Measurements from ENCODE around the gene ERGIC1.

Gene ERGIC1

GRCh38 chr5:172819569-172819968 lies 14.5 kb upstream of the ERGIC1 start:
- Histone ChIP-seq H3K27me3 (ENCODE audit: control insufficient read depth, insufficient read depth, low read length) (no peaks in the 10 kb centered on the region), H3K4me1 (ENCODE audit: control insufficient read depth, low read depth, low read length) (peaks cover 4% of the 10 kb centered on the region), H3K9ac (ENCODE audit: low read length) (no peak overlapping the region), H3K4me3 (ENCODE audit: low read length) (no peak overlapping the region), H3K27ac (ENCODE audit: low read length) (no peak overlapping the region), H3K36me3 (ENCODE audit: control insufficient read depth, low read depth, low read length) (no peaks in the 10 kb centered on the region), H3K9me3 (ENCODE audit: control insufficient read depth, low read depth, low read length) (no peaks in the 10 kb centered on the region)

DNA sequence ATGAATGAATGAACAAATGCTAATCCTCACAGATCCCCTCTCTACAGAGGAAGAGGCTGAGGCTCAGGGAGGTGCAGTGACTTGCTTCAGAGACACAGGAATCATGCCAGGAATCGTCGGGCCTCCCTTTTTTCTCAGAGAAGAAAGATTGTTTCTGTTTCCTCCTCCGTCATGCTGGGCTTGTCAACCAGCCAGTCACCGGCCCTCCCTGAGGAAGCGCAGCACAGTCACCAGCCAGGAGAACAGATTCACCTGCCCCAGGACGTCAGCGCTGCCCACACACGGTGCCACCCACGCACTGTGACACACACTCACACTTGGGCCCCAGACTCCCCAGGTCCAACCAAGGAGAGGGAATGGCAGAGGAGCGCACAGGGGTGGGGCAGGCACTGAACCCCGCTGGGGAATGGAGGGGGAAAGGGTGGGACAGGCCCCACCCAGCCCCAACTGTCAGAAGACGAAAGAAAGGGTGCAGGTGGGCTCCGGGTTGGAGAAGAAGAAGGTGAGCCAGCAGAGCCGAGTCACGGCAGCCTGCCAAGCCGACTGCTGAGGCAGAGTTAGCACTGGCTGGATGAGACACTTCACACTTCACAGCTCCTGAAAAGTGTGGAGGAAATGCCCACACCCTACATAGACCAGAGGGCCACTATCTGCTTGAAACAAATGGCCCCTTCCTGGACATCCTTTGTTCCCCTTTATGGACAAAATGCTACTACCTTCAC lies 13.8 kb upstream of the ERGIC1 start:
- H3K9ac ChIP-seq (ENCODE audit: low read length): no peak overlapping the region
- no peaks in the 10 kb centered on the region for H3K36me3 ChIP-seq (ENCODE audit: control insufficient read depth, low read depth, low read length)
- H3K27me3 ChIP-seq (ENCODE audit: control insufficient read depth, insufficient read depth, low read length): no peaks in the 10 kb centered on the region
- H3K4me1 ChIP-seq (ENCODE audit: control insufficient read depth, low read depth, low read length): peaks cover 4% of the 10 kb centered on the region
- H3K4me3 ChIP-seq (ENCODE audit: low read length): no peak overlapping the region
- no peak overlapping the region for H3K27ac ChIP-seq (ENCODE audit: low read length)
- H3K9me3 ChIP-seq (ENCODE audit: control insufficient read depth, low read depth, low read length): no peaks in the 10 kb centered on the region

- H3K9ac ChIP-seq (ENCODE audit: low read length): no peak overlapping the region
- no peak overlapping the region for H3K27ac ChIP-seq (ENCODE audit: low read length)
- no peaks in the 10 kb centered on the region for H3K36me3 ChIP-seq (ENCODE audit: control insufficient read depth, low read depth, low read length)
- no peaks in the 10 kb centered on the region for H3K27me3 ChIP-seq (ENCODE audit: control insufficient read depth, insufficient read depth, low read length)
- H3K4me1 ChIP-seq (ENCODE audit: control insufficient read depth, low read depth, low read length): peaks cover 4% of the 10 kb centered on the region
- no peaks in the 10 kb centered on the region for H3K9me3 ChIP-seq (ENCODE audit: control insufficient read depth, low read depth, low read length)
- H3K4me3 ChIP-seq (ENCODE audit: low read length): no peak overlapping the region
Measured at GRCh38 chr5:172821340-172821985, 12.6 kb upstream of the ERGIC1 start.

DNA sequence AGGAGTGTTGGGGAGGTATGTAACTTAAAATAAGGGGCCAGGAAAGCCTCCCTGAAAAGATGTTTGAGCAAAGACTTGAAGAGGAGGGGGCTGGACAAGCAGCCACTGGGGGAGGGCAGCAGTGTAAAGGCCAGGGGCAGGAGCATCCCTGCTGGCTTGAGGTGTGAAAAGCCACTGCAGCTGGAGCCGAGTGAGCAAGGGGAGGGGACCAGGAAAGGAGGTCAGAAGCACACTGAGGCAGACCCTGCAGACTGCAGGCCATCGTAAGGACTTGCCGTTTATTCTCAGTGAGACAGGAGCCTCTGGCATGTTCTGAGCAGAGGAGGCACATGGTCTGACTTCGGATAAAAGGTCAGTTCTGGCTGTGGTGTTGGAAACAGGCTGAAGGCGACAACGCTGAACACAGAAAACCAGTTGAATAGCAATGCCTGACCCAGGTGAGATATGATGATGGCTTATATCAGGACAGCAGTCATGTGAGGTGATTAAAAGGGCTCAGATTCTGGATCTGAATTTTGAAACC lies 10.2 kb upstream of the ERGIC1 start:
- H3K27ac ChIP-seq (ENCODE audit: low read length): no peak overlapping the region
- no peak overlapping the region for H3K9ac ChIP-seq (ENCODE audit: low read length)

GRCh38 chr5:172825610-172826204 lies 8.3 kb upstream of the ERGIC1 start:
- Histone ChIP-seq H3K27me3 (ENCODE audit: control insufficient read depth, insufficient read depth, low read length) (no peaks in the 10 kb centered on the region), H3K36me3 (ENCODE audit: control insufficient read depth, low read depth, low read length) (no peaks in the 10 kb centered on the region), H3K9me3 (ENCODE audit: control insufficient read depth, low read depth, low read length) (no peaks in the 10 kb centered on the region), H3K9ac (ENCODE audit: low read length) (no peak overlapping the region), H3K4me3 (ENCODE audit: low read length) (no peak overlapping the region), H3K27ac (ENCODE audit: low read length) (no peak overlapping the region), H3K4me1 (ENCODE audit: control insufficient read depth, low read depth, low read length) (peaks cover 11% of the 10 kb centered on the region)

More for the DNA sequence above, 10.2 kb upstream of the ERGIC1 start:
- Histone ChIP-seq H3K4me3 (ENCODE audit: low read length) (no peak overlapping the region), H3K27me3 (ENCODE audit: control insufficient read depth, insufficient read depth, low read length) (no peaks in the 10 kb centered on the region), H3K9me3 (ENCODE audit: control insufficient read depth, low read depth, low read length) (no peaks in the 10 kb centered on the region), H3K36me3 (ENCODE audit: control insufficient read depth, low read depth, low read length) (no peaks in the 10 kb centered on the region), H3K4me1 (ENCODE audit: control insufficient read depth, low read depth, low read length) (peaks cover 11% of the 10 kb centered on the region)

DNA sequence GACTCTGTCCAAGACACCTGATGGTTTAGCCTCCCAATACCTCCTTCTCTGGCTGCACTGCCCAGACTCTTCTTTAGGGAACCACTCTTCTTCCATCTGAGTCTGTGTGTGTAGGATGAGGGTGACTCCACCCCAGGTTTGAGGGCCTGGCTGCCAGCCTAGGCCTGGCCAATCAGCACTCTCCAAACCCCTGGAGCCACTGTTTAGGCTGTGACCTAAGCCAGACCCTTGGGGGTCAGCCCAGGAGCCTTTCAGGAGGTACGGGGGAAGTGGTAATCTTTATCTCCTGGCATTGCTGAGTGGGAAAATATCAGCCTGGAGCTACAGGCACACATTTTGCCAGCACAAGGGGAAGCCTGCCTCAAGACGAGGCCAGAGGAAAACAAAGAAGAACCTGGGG lies 6.2 kb upstream of the ERGIC1 start:
- Histone ChIP-seq H3K27me3 (ENCODE audit: control insufficient read depth, insufficient read depth, low read length) (no peaks in the 10 kb centered on the region), H3K9me3 (ENCODE audit: control insufficient read depth, low read depth, low read length) (no peaks in the 10 kb centered on the region), H3K36me3 (ENCODE audit: control insufficient read depth, low read depth, low read length) (no peaks in the 10 kb centered on the region), H3K27ac (ENCODE audit: low read length) (no peak overlapping the region), H3K4me1 (ENCODE audit: control insufficient read depth, low read depth, low read length) (peaks cover 18% of the 10 kb centered on the region), H3K9ac (ENCODE audit: low read length) (no peak overlapping the region), H3K4me3 (ENCODE audit: low read length) (no peak overlapping the region)

GRCh38 chr5:172828911-172829431 lies 5.1 kb upstream of the ERGIC1 start:
- H3K4me1 ChIP-seq (ENCODE audit: control insufficient read depth, low read depth, low read length): peaks cover 23% of the 10 kb centered on the region

DNA sequence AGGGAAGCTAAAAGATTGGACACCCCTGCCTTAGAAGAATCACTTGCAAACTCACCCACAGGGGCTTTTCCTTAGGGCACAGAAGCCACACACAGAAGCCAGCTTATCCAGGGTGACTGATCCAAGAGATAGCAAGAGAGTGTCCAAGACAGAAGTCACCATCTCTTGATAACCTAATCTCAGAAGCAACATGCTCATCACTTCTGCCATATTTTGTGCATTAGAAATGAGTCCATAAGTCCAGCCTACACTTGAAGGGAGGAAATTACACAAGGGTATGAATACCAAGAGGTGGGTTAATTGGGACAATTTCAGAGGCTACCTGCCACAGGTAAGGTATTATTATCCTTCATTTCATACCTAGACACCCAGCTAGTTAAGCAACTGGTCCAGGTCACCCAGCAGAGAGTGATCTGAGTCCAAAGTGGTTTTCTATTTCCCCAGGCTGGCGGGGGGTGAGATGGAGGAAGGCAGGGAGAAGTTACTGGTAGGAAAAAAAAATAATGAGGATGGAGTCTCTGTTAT lies 3.7 kb upstream of the ERGIC1 start:
- H3K27ac ChIP-seq (ENCODE audit: low read length): no peak overlapping the region
- H3K4me1 ChIP-seq (ENCODE audit: control insufficient read depth, low read depth, low read length): peaks cover 22% of the 10 kb centered on the region
- H3K36me3 ChIP-seq (ENCODE audit: control insufficient read depth, low read depth, low read length): no peaks in the 10 kb centered on the region
- H3K27me3 ChIP-seq (ENCODE audit: control insufficient read depth, insufficient read depth, low read length): no peaks in the 10 kb centered on the region
- no peak overlapping the region for H3K9ac ChIP-seq (ENCODE audit: low read length)
- H3K4me3 ChIP-seq (ENCODE audit: low read length): no peak overlapping the region
- H3K9me3 ChIP-seq (ENCODE audit: control insufficient read depth, low read depth, low read length): no peaks in the 10 kb centered on the region

More at GRCh38 chr5:172828911-172829431, 5.1 kb upstream of the ERGIC1 start:
- H3K9ac ChIP-seq (ENCODE audit: low read length): no peak overlapping the region
- no peak overlapping the region for H3K27ac ChIP-seq (ENCODE audit: low read length)
- no peak overlapping the region for H3K4me3 ChIP-seq (ENCODE audit: low read length)
- H3K36me3 ChIP-seq (ENCODE audit: control insufficient read depth, low read depth, low read length): no peaks in the 10 kb centered on the region
- H3K9me3 ChIP-seq (ENCODE audit: control insufficient read depth, low read depth, low read length): no peaks in the 10 kb centered on the region
- no peaks in the 10 kb centered on the region for H3K27me3 ChIP-seq (ENCODE audit: control insufficient read depth, insufficient read depth, low read length)

DNA sequence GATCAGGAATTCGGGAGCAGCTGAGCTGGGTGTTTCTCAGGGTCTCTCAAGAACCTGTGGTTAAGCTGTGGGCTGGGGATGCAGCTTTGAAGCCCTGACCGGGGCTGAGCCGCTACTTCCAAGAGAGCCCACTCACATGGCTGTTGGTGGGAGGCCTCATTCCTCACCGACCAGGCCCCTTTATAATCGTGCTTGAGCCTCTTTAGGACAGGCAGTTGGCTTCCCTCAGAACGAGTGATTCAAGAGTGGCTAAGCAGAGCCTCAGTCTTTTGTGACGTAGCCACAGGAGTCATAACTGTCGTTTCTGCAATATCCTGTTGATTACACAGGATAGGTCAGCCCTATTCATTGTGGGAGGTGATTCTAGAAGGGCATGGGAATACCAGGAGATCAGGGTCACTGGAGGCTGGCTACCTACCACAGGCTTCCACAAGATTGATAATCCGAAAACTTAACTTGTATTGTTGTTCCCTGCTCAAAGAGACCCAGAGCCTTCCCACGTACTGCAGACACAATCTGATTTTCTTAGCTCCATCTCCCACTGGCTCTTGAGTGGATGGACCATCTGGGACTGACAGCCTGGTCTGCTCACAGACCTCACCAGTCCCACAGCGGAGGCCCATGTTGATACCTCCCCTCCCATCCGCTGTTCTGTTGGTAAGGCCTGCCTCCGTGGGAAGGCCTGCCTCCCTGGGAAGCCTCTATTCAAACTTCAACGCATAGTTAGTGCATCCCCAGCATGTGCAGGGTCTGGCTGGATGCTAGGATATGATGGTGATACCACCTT lies 3.0 kb upstream of the ERGIC1 start:
- H3K27ac ChIP-seq (ENCODE audit: low read length): no peak overlapping the region
- H3K4me1 ChIP-seq (ENCODE audit: control insufficient read depth, low read depth, low read length): peaks cover 22% of the 10 kb centered on the region
- H3K27me3 ChIP-seq (ENCODE audit: control insufficient read depth, insufficient read depth, low read length): no peaks in the 10 kb centered on the region
- no peak overlapping the region for H3K9ac ChIP-seq (ENCODE audit: low read length)
- H3K36me3 ChIP-seq (ENCODE audit: control insufficient read depth, low read depth, low read length): no peaks in the 10 kb centered on the region
- H3K9me3 ChIP-seq (ENCODE audit: control insufficient read depth, low read depth, low read length): no peaks in the 10 kb centered on the region
- no peak overlapping the region for H3K4me3 ChIP-seq (ENCODE audit: low read length)

GRCh38 chr5:172832383-172833315 lies 1.4 kb upstream of the ERGIC1 start:
- Histone ChIP-seq H3K36me3 (ENCODE audit: control insufficient read depth, low read depth, low read length) (no peaks in the 10 kb centered on the region), H3K9me3 (ENCODE audit: control insufficient read depth, low read depth, low read length) (no peaks in the 10 kb centered on the region), H3K27ac (ENCODE audit: low read length) (peak overlapping the region; percentile 64), H3K27me3 (ENCODE audit: control insufficient read depth, insufficient read depth, low read length) (no peaks in the 10 kb centered on the region), H3K9ac (ENCODE audit: low read length) (no peak overlapping the region), H3K4me3 (ENCODE audit: low read length) (peak overlapping the region; percentile 74), H3K4me1 (ENCODE audit: control insufficient read depth, low read depth, low read length) (peaks cover 21% of the 10 kb centered on the region)
